ENCODE results near the gene SIRT6. TPM values are rescaled to one million over a fixed set of nuclear protein-coding genes. Genes with fewer than 3 reads are reported as not detected.

The SIRT6 gene
- total and polyA plus RNA-seq, 9 of the 15 experiments (the other 6 are each of a cell fraction or from before 2014, with no cell fraction given), result 1.4 to 41.1 (median 10.2) TPM

DNA sequence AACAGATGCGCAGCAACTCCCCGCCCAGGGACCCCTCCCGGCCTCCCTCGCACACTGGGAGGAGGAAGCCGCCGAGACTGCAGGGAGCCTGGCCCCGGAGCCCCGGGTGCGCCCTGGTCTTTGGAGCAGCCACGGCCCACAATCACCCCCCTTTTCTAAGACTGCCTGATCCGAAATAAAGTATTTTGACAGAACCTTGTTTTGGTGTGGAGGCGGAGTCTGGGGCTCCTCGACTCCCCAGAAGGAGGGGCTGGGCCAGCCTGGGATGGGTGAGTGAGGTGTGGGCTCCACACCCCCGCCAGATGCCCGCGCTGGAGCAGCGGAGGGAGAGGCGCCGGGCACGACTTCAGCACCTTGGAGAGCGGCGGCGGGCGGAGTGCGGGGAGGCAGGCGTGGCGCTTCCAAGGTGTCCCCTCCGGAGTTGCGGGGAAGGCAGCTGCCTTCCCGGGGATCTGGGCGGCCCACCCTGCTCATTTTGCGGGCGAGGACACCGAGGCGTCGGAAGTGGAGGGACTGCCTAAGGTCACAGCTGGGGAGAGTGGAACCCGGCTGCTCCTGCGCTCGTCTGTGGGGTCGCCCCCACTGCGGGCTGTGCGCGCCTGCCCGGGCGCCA is 9.4 kb downstream of the SIRT6 start (continued):
- TF ChIP-seq, protein P1, sequence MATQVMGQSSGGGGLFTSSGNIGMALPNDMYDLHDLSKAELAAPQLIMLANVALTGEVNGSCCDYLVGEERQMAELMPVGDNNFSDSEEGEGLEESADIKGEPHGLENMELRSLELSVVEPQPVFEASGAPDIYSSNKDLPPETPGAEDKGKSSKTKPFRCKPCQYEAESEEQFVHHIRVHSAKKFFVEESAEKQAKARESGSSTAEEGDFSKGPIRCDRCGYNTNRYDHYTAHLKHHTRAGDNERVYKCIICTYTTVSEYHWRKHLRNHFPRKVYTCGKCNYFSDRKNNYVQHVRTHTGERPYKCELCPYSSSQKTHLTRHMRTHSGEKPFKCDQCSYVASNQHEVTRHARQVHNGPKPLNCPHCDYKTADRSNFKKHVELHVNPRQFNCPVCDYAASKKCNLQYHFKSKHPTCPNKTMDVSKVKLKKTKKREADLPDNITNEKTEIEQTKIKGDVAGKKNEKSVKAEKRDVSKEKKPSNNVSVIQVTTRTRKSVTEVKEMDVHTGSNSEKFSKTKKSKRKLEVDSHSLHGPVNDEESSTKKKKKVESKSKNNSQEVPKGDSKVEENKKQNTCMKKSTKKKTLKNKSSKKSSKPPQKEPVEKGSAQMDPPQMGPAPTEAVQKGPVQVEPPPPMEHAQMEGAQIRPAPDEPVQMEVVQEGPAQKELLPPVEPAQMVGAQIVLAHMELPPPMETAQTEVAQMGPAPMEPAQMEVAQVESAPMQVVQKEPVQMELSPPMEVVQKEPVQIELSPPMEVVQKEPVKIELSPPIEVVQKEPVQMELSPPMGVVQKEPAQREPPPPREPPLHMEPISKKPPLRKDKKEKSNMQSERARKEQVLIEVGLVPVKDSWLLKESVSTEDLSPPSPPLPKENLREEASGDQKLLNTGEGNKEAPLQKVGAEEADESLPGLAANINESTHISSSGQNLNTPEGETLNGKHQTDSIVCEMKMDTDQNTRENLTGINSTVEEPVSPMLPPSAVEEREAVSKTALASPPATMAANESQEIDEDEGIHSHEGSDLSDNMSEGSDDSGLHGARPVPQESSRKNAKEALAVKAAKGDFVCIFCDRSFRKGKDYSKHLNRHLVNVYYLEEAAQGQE (IDR thresholded peaks at IDR 0.05; ENCODE audit: borderline replicate concordance), result peak; percentile 99
- TF ChIP-seq, protein P1 (CRISPR knock-in tag; IDR thresholded peaks at IDR 0.05; ENCODE audit: low read depth), result peak; percentile 99
- TF ChIP-seq MTA3 (IDR thresholded peaks at IDR 0.05; ENCODE audit: borderline replicate concordance), result 0 out of 2 replicates have a peak, but pooled peaks have one; percentile 44
- TF ChIP-seq ETV6 (IDR thresholded peaks at IDR 0.05; ENCODE audit: borderline replicate concordance in 1 of 2, low read depth in 2 of 2, low read length in 1 of 2), result no peak
- TF ChIP-seq ETV6 (CRISPR knock-in tag; IDR thresholded peaks at IDR 0.05; ENCODE audit: borderline replicate concordance), result peak; percentile 64; the same call in 1 of the 2 replicates
- TF ChIP-seq MAZ (CRISPR knock-in tag; conservative IDR thresholded peaks at IDR 0.05 in 1 of 2, IDR thresholded peaks at IDR 0.05 in 1 of 2), result peak; percentile 27 to 70; a peak in 1 of 4 replicates
- no peak for TF ChIP-seq ZNF398 (CRISPR knock-in tag; IDR thresholded peaks at IDR 0.05)
- TF ChIP-seq ARID2 (IDR thresholded peaks at IDR 0.05), result no peak
- TF ChIP-seq ZNF280B (CRISPR knock-in tag; IDR thresholded peaks at IDR 0.05), result no peak
- TF ChIP-seq THRB (CRISPR knock-in tag; conservative IDR thresholded peaks at IDR 0.05), result no peak
- TF ChIP-seq MYNN (IDR thresholded peaks at IDR 0.05), result 0 out of 2 replicates have a peak, but pooled peaks have one; percentile 38
- no peak for TF ChIP-seq MYNN (CRISPR knock-in tag; IDR thresholded peaks at IDR 0.05)
- TF ChIP-seq ZNF140 (CRISPR knock-in tag; IDR thresholded peaks at IDR 0.05), result no peak
- peak in 1 of 2 experiments; percentile 59; a peak in 2 of 4 replicates for TF ChIP-seq SRF (CRISPR knock-in tag; IDR thresholded peaks at IDR 0.05)
- peak; percentile 63; the same call in 1 of the 2 replicates for TF ChIP-seq LCOR (CRISPR knock-in tag; IDR thresholded peaks at IDR 0.05)

Data from K562 (cell line).